Left lobe of liver (tissue), 2 donors: ENCODE measurements around the gene ZNF25. TPM values are rescaled to one million over a fixed set of nuclear protein-coding genes. Genes with fewer than 3 reads are reported as not detected.
"Not testable (repeated sequence)": the region's sequence is repeated elsewhere in the genome, so short reads cannot be mapped to it uniquely, and the experiment has no call there.

Experiments
- ATAC-seq: fragments of 200-7000 bp; cut with Tn5 transposase; one replicate; pipeline ENCODE4 v1.9.1; 2020; ENCODE audit warnings: mild to moderate bottlenecking, moderate library complexity
- DNase-seq: peaks from one replicate; pipeline ENCODE4 v3.0.0-alpha.2; 2020; ENCODE audit warnings: low spot score
- total RNA-seq: library from RNA; stranded (reverse); gene quantifications from one replicate; pipeline ENCODE4 v1.2.1, GENCODE V29; 2021
- donor health status: DM: no; HTN: no; CAD: no; lungs with moderate emphysema.
- donor health status: DM: no; HTN: yes; CAD: no.

Gene ZNF25
- total RNA-seq: 2.3 TPM

DNA sequence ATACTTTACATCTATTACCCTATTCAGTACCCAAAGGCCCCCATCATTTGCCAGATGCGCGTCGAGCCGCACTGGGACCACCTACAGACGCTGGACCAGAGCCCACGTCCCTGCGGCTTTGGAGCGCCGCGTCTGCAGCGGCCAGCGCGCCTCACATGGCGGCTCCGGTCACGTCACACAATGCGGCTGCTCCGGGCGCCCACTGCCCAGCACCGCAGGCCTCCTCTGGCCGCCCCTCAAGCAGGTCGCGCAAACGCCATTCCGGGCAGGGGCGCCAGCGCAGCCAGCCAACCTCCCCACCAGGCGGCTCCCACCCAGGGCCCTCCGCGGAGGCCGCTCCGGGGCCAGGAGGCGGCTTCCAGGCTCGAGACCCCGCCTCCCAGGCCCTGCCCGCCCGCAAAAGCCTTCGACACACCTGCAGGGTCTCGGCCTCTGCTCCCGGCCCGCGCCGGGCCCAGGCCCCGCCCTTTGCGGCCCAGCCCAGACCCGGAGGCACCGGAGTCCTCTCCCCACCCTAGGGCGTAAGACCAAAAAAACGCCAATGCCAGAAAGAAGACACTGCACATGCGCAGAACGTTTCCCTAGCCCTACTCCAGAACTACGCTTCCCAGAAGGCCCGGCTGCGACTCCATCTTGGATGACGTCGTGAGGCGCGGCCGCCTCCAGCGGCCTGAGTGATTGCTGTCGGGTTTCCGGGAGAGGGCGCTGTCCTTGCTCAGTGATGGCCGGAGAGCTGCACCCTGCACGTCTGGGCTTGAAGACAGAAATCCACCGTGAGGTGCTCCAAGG is at the start of gene ZNF25:
Gene ZNF25 (minus strand): TSS at position 557 of the 789 bp plus-strand sequence. CDS start 4,925 bp downstream, outside the sequence.
- DNase-seq: peak; percentile 99
- peak; percentile 97 for ATAC-seq

DNA sequence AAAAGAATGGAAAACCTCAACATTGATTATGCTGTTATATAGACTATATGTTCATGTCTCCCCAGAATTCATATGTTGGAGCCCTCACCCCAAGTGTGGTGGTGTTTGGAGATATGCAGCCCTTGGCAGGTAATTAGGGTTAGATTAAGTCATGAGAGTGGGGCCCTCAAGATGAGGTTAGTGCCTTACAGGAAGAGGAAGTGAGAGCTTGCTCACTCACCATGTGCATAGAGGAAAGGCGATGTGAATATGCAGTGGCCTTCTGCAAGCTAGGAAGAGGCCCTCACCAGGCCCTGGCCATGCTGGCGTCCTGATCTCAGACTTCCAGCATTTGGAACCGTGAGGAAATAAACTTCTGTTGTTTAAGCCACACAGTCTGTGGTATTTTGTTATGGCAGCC is 48.8 kb upstream of the ZNF25 start:
- no peak for DNase-seq
- no peak for ATAC-seq

DNA sequence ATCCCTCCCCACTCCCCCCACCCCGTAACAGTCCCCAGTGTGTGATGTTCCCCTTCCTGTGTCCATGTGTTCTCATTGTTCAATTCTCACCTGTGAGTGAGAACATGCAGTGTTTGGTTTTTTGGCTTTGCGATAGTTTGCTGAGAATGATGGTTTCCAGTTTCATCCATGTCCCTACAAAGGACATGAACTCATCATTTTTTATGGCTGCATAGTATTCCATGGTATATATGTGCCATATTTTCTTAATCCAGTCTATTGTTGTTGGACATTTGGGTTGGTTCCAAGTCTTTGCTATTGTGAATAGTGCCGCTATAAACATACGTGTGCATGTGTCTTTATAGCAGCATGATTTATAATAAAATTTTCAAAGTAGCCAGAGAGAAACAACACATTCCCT is 42.7 kb upstream of the ZNF25 start:
- DNase-seq, ATAC-seq: not testable (repeated sequence)

DNA sequence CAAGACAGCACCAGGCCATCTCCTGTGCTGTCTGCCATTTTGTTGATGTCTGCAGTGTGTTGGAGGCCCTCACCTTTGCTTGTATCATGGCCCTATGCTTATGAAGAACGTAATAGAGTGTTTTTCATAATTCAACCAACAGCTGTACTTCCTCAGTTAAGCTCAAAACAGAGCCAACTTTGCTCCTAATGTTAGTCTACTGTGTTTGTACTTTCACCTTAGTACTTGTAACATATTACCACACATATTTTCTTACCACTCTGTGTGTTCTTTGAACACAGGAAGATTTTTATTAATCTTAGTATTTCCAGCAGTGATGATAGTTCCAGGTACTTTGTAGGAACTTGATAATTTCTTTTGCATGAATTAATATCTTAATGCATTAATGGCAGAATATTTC is 39.9 kb upstream of the ZNF25 start:
- ATAC-seq: peak; percentile 94

DNA sequence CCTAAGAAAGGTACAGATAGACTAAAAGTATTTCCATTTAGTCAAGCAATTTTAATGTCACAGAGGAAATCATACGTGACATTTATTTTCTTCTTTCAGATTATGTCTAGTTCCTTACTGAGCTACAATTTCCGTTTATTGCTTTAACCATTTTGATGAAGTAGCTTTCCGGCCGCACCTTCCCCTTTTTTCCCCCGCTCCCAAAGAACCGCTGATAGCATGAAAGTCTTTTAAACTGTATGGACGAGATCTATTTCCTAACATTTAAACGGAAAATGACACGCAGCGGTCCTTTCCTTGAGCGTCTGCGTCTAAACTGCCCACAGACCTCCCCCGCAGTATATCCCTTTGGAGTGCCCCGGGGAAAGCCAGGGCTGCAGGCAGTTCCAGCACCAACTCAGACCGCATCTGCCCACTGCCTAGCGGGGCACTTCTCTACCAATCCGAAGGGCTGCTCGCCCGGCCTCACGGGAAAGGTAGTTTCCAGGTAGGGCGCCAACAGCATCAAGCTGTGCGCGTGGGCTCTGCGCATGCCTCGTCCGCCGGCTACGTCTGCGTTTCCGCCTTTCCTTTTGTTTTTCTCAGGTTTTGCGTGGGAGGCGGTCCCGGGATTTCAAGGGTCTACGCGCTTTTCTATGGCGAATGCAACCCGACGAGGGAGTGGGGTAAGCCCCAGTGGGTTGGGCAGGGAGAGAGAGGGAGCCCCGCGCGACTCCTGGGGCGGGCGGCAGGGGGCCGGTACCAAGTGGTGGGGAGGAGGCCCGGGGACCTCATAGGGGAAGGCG is 33.9 kb upstream of the ZNF25 start, which contains the start of gene ZNF33A:
Gene ZNF33A (plus strand): TSS at position 557 of the 785 bp plus-strand sequence. CDS start 1,667 bp downstream, outside the sequence.
- ATAC-seq: peak; percentile 93
- peak; percentile 96 for DNase-seq

More for the DNA sequence above, 39.9 kb upstream of the ZNF25 start:
- DNase-seq: no peak

DNA sequence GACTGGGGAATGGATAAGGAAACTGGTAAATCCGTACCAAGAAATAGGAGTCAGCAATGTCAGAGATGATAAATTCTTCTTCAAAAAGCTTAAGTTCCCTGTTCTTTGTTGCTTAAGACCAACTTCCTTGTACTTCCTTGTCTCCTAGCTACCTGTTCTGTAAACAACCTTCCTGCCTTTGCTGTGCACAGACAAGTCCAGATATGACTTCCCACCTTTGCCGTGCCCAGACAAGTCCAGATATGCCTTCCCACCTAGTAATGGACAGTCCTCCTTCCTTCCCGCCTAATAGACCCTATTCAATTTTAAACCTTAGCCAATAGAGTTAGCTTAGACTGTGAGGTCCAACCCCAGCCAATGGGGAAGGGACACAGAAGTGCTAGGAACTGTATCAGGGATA is 31.5 kb upstream of the ZNF25 start:
- ATAC-seq (no peak), DNase-seq (no peak)

DNA sequence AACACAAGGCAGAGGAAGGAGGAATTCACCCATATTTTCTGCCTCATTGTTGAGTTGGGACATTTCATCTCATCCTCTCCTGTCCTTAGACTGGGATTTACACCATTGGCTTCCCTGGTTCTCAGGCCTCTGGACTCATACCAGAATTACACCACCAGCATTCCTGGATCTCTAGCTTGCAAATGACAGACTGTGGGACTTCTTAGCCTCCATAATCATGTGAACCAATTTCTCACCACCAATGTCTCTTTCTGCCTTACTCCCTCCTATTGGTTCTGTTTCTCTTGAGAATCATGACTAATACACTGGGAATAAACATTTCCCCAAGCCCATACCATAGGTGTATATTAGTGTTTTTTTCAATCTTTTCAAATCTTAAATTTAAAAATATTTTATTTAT is 31.1 kb upstream of the ZNF25 start:
- ATAC-seq (no peak), DNase-seq (no peak)

DNA sequence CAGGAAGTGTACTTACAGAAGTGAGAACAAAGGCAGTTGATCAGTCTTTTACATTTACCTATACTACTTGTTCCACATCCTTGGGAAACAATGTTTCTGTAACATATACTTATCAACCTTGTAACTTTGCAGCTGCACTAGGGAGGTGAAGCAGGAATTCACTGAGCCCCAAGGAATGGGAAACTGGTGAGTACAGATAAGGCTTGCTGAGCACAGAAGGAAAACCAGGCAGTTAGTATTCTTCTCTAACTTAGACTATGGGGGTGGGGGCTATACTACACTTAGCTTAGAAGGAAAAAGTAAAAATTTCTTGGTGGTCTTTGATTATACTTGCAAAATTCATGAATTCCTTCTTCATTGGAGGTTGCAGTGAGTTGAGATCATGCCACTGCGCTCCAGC is 27.1 kb upstream of the ZNF25 start:
- ATAC-seq: no peak
- no peak for DNase-seq

DNA sequence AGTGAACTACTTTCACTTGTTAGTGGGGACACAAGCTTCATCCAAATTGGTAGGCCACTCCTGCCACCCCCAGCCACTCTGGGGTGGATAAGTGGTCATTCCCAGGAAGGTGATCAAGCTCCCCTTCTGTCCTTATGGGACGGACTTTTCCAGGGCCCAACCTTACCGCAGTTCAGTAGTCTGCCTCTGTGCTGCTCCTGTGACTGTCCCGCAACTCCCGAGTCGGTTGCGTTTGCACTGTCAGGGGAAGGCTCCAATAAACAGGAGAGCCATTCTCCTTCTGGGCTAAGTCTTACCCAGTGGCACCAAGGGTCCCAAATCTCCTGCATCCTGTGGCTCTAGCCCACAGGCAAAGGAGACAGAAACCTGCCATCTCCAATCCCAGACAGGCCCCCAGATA is 26.6 kb upstream of the ZNF25 start:
- ATAC-seq (no peak), DNase-seq (no peak)

DNA sequence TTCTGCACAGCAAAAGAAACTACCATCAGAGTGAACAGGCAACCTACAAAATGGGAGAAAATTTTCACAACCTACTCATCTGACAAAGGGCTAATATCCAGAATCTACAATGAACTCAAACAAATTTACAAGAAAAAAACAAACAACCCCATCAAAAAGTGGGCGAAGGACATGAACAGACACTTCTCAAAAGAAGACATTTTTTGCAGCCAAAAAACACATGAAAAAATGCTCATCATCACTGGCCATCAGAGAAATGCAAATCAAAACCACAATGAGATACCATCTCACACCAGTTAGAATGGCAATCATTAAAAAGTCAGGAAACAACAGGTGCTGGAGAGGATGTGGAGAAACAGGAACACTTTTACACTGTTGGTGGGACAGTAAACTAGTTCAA is 24.0 kb upstream of the ZNF25 start:
- not testable (repeated sequence) for DNase-seq, ATAC-seq

DNA sequence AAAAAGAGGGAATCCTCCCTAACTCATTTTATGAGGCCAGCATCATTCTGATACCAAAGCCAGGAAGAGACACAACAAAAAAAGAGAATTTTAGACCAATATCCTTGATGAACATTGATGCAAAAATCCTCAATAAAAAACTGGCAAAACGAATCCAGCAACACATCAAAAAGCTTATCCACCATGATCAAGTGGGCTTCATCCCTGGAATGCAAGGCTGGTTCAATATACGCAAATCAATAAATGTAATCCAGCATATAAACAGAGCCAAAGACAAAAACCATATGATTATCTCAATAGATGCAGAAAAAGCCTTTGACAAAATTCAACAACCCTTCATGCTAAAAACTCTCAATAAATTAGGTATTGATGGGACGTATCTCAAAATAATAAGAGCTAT is 22.5 kb upstream of the ZNF25 start:
- not testable (repeated sequence) for ATAC-seq, DNase-seq

DNA sequence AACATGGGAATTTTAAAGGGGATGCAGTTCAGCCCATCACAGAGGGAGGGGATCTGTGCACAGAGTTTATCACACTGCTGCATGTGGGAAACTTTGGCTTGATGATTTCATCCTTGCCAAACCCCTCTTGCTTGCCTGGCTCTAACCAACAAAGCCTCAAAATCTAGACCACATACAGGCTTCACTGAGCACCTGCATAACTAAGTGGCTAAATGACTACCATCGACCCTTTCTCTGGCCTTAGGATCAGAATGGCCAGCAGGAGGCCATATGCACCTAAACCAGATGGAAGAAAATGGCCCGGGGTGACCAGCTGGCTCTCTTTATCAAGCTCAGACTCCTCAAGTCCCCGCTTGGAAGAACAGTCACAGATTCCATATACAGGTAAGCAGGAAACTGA is 15.6 kb upstream of the ZNF25 start:
- DNase-seq: no peak
- no peak for ATAC-seq

DNA sequence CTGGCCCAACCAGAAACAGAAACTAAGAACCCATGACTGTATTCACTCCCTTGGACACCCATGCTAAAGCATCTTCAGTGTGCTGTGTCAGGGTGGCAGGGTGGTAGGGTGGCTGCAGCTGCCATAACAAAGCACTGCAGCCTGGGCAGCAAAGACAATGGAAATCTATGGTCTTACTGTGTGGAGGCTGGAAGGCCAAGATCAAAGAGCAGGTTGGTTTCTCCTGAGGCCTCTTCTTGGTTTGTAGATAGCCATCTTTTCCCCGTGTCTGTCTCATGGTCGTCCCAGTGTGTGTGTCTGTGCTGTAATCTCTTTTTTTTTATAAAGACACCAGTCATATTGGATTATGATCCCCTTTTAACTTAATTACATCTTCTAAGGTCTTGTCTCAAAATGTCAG is 15.2 kb upstream of the ZNF25 start:
- DNase-seq (no peak), ATAC-seq (no peak)

DNA sequence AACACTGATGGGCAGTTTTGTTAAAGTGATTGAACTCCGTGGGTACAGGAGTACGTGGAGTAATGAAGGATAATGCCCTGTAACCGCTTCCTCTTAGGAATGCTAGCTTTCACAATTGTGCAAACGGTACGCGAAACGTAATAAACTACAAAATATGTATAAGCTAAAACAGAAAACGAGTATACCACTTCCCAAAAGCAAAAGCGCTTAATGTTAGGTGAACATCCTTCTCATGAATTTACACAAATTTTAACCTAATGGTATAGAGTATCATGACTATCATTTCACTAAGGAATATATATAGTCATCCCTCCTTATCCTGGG is 395 bp upstream of the ZNF25 start:
- DNase-seq (no peak), ATAC-seq (no peak)

DNA sequence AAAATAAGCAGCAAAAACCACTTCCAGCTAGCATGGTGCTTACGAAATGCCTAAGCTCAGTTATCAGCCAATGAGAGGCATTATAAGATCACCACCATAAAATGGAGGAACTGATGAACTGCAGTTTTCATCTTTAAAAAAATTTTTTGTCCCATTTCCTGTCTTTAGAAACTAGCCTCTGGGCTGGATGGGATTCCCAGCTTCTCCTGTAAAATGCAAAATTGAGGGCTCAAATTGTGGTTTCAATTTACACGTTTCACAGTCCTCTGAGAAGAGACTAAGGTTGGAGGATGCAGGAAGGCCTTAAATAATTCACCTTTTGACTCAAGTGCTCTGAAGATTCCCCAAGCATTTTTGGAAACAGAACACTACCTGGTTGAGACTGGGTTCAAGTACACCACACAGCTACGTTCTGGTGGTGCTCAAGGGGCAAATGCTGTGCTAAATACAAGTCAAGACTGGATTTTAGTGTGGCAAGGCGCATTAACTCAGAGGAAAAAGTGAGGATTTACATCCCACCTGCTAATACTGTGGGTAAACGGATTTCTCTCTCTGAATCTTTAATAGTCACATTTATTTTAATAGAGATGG is 951 bp downstream of the ZNF25 start:
- ATAC-seq (no peak), DNase-seq (no peak)

DNA sequence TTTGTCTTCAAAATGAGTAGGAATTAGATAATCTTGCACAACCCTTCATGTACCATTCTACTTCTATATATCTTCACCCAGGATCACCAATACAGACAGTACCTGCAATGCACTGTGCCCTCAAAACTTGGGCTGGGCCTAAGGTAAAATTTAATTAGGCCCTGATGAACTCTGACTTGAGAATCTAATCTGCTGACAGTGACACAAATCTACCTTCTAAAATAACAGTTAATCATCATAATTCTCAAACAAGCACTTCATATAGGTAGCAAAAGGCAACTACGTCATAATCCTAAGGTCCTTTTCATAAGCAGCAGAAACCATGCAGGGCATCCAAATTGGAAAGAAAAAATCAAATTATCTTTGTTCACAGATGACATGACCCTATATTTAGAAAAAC is 4.1 kb downstream of the ZNF25 start:
- ATAC-seq: no peak
- DNase-seq: no peak

DNA sequence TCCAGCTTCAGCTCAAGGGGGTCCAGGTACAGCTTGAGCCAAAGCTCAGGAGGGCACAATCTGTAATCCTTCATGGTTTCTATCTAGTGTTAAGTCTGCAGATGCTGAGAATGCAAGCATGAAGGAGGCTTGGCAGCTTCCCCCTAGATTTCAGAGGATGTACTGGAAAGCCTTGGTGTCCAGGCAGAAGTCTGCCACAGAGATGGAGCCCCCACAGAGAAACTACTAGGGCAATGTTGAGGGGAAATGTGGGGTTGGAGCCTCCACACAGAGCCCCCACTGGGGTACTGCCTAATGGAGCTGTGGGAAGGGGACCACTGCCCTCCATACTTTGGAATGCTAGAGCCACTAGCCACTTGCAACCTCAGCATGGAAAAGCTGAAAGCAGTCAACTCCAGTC is 11.4 kb downstream of the ZNF25 start:
- ATAC-seq (no peak), DNase-seq (no peak)

DNA sequence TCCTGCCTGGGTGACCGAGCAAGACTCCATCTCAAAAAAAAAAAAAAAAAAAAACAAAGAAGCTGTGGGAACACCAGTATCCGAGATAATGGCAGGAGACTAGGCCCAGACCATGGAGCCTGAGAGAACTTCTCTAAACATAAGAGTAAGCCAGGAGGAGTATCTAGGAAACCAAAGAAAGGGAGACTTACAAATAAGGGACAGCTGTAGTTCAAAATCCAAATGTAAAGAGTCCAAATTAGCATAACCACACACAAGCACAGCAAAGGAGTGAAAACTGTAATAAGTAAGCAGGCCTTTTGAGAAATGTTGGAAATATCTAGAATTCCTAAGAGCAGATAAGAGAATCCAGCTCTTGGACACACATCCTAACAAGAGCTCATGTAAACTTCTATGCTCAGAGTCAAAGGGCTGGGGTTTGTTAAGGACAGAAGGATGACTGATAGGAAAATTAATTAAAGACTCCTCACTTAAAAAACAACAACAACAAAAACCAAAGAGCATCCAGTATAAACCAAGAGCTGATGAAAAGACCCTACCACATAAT is 15.8 kb downstream of the ZNF25 start:
- DNase-seq: no peak
- ATAC-seq: no peak

DNA sequence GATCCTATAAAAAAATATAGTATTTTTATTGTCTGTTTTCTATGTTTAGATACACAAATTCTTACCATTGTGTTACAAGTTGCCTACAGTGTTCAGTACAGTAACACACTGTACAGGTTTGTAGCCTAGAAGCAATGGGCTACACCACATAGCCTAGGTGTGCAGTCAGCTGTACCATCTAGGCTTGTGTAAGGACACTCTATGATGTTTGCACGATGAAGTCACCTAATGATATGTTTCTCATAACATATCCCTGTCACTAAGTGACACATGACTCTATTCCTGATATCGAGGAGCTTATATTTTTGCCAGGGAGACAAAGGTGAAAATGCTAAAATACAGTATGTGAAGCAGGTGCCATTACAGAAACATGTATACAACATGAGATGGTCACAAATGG is 18.6 kb downstream of the ZNF25 start:
- ATAC-seq: no peak

DNA sequence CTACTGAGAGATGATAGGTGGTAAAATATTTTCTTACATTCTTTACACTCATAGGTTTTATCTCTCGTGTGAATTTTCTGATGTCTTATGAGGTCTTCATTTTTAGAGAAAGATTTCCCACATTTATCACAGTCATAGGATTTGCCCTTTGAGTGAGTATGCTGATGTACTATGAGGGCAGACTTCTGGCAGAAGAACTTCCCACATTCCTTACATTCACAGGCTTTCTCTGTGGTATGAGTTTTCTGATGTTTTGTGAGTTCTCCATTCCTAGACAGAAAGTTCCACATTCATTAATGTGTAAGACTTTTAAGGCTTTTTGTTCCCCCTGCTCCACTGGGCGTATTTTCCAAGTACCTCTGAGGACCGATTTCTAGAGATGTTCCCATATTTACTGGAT is 23.5 kb downstream of the ZNF25 start:
- no peak for ATAC-seq
- DNase-seq: no peak

More for the DNA sequence above, 18.6 kb downstream of the ZNF25 start:
- DNase-seq: no peak

DNA sequence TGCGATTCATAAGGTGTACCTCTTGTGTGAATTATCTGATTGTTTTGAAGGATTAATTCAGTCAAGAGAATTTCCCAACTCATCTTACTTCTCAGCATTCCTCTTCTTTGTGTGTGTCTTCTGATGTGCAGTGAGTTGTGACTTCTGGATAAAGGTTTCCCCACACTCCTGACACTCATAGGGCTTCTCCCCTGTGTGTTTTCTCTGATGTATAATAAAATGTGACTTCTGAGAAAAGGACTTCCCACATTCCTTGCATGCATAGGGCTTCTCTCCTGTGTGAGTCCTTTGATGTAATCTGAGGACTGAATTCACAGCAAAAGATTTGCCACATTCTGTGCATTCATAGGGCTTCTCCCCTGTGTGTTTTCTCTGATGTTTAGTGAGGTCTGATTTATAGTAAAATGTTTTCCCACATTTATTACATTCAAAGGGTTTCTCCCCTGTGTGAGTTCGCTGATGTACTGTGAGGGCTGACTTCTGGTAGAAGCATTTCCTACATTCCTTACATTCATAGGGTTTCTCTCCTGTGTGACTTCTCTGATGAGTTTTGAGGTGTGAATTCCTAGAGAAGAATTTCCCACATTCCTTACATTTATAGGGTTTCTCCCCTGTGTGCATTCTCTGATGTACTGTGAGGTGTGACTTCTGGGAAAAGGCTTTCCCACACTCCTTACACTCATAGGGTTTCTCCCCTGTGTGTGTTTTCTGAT is 24.2 kb downstream of the ZNF25 start:
- ATAC-seq (no peak), DNase-seq (no peak)
